ENCODE data around the gene RABGAP1L.

DNA sequence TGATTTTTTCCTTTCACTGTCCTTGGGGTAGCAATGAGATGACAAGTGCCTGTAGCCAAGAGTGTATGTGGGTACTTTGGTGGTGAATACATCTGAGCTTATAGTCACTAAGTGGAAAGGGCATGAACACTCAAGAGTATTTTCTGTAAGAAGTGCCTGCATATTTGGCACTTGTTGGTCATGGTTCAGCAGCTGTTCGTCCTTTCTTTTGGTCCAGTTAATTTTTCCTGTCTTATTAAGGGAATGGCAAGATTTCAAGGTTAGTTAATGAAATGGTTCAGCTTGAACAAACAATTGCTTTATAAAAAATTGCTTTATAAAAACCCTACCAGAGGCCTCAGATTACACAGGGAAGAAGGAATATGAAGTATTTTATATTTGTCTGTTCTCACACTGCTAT lies 239.9 kb downstream of the RABGAP1L start:
- TF ChIP-seq, protein P1, sequence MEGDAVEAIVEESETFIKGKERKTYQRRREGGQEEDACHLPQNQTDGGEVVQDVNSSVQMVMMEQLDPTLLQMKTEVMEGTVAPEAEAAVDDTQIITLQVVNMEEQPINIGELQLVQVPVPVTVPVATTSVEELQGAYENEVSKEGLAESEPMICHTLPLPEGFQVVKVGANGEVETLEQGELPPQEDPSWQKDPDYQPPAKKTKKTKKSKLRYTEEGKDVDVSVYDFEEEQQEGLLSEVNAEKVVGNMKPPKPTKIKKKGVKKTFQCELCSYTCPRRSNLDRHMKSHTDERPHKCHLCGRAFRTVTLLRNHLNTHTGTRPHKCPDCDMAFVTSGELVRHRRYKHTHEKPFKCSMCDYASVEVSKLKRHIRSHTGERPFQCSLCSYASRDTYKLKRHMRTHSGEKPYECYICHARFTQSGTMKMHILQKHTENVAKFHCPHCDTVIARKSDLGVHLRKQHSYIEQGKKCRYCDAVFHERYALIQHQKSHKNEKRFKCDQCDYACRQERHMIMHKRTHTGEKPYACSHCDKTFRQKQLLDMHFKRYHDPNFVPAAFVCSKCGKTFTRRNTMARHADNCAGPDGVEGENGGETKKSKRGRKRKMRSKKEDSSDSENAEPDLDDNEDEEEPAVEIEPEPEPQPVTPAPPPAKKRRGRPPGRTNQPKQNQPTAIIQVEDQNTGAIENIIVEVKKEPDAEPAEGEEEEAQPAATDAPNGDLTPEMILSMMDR (IDR thresholded peaks at IDR 0.05) = no peak
- TF ChIP-seq POLR2A (IDR thresholded peaks at IDR 0.05) = no peak

Measured in right lobe of liver (tissue), 4 donors.